CD4-positive, alpha-beta T cell treated with Interleukin-21 for 1 hour (primary cell): ENCODE data around the gene UGT1A10.
"Not testable (repeated sequence)": the region's sequence is repeated elsewhere in the genome, so short reads cannot be mapped to it uniquely, and the experiment has no call there.

Experiments
- DNase-seq: peaks from one replicate; pipeline ENCODE4 v3.0.0-alpha.2; 2020

The UGT1A10 gene

DNA sequence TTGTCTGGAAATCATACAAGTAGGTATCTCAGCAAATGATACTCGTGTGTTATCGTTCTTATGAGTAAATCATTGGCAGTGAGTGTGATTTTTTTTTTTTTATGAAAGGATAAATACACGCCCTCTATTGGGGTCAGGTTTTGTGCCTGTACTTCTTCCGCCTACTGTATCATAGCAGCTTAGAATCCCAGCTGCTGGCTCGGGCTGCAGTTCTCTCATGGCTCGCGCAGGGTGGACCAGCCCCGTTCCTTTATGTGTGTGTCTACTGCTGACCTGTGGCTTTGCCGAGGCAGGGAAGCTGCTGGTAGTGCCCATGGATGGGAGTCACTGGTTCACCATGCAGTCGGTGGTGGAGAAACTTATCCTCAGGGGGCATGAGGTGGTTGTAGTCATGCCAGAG is at the start of gene UGT1A10:
Gene UGT1A10 (plus strand): TSS at position 143 of the 400 bp plus-strand sequence. CDS start 75 bp downstream, at position 218.
- DNase-seq = not testable (repeated sequence)

DNA sequence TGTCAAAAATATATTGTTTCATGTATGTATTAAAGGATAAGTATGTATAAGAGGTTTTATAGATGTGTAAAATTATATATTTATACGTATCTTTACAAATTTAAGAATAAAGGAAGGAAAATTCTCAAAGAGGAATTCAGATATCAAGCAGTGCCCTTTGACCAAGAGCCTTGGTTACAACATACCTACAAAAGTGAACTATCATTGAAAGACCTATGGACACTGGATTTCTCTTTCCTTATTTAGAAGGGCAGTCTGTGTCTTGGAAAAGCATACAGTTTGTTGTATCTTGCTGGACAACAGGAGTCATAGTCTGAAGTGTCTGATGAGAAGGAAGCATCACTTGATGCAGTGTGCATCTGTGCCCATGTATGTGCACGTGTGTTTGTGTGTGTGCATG is 47.8 kb upstream of the UGT1A10 start:
- no peak for DNase-seq

DNA sequence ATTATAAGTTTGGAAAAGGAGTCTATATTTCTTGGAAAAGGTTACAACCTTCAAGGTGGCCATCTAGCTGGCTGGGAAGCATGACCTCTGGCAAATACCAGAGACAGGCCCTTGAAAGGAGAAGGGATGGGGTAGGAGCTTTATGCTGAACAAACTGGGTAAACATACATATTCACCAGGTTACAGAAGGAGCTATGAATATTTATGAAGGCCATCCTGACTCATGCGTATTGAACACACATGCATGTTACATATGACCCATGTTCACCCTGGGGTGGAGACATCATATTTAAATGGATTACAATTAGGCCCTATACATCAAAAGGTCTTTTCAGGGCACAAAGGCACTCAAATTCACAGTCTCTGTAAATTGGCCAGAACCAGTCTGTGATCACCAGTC is 43.5 kb upstream of the UGT1A10 start:
- DNase-seq = not testable (repeated sequence)

DNA sequence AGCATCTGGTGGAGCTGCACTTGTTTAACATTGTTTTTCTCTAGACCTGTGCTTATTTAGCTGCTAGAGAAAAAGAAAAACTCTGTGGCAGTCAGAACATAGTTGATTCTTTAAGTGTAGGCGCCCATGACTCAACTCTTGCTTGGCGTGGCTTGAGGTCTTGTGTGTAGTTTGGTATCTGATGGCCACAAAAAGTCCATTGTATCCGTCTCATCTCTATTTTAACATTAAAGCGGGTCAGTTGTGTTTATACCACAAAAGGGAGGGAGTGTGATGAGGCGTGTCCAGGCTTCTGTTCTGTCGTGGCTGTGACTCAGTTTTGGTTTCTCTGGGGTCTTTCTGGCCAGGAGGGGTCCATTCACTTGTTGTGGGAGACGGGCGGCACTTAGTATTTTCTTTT is 43.0 kb upstream of the UGT1A10 start:
- DNase-seq = no peak

DNA sequence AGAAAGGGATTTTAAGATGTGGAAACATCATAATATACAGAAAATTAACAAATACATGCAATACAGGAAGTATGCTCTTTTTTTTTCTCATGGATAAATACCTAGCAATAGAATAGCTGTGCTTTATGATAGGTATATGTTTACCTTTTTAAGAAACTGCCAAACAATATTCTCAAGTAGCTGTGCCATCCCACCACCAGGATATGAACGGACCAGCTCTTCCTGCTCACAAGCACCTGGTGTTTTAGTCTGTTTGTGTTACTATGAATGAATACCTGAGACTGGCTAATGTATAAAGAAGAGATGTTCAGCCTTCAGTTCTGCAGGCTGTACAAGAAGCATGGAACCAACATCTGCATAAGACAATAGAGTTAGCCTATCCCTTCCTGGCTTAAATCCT is 38.7 kb upstream of the UGT1A10 start:
- no peak for DNase-seq

DNA sequence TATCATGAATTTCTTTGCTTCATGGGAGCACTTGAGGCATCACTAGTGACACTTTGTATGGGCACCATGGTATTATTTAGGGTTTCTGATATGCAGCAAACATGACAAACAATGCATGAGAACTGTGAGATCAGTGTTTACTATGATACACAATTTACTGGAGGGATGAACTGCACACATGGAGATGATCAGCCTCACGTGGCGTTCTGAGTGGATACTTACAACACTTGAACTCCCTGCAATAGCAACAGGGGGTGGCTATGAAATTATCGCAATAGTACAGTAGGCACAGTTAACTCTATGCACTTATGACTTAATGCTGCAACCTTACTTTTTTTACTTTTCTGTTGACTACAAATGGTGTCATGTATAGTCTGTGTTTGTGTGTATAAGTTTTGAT is 37.3 kb upstream of the UGT1A10 start:
- DNase-seq = no peak

DNA sequence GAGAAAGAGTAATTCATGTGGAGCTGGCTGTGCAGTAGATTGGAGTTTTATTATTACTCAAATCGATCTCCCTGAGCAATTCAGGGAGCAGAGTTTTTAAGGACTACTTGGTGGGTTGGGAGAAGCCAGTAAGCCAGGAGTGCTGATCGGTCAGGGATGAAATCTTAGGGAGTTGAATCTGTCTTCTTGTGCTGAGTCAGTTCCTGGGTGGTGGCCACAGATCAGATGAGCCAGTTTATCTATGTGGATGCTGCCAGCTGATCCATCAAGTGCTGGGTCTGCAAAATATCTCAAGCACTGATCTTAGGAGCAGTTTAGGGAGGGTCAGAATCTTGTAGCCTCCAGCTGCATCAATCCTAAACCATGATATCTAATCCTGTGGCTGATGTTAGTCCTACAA is 35.9 kb upstream of the UGT1A10 start:
- no peak for DNase-seq

DNA sequence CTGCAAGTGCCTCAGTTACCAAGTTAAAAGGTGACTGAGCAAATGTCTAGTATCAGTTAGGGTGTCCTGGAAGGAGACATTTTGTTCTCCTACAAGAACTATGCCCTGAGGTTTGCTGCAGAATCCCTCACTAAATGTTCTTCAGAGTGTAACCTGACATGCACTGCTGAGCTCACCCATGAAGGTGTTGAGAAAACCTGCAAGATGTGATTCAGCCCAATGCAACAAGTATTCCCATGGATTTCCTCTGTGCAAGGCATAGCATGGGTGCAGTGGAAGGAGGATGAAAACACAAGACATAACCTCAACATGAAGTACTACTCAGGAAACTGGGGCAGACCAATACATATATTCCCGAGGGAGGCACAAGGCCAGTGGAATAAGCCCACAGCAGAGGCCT is 34.2 kb upstream of the UGT1A10 start:
- no peak for DNase-seq

DNA sequence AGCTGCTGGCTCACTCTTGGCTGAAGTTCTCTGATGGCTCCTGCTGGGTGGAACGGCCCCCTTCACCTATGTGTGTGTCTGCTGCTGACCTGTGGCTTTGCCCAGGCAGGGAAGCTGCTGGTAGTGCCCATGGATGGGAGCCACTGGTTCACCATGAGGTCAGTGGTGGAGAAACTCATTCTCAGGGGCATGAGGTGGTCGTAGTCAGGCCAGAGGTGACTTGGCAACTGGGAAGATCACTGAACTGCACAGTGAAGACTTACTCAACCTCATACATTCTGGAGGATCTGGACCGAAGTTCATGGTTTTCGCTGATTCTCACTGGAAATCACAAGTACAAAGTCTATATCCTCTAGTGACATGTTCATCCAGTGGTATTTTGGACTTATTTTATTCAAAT is 32.7 kb upstream of the UGT1A10 start:
- DNase-seq = no peak

DNA sequence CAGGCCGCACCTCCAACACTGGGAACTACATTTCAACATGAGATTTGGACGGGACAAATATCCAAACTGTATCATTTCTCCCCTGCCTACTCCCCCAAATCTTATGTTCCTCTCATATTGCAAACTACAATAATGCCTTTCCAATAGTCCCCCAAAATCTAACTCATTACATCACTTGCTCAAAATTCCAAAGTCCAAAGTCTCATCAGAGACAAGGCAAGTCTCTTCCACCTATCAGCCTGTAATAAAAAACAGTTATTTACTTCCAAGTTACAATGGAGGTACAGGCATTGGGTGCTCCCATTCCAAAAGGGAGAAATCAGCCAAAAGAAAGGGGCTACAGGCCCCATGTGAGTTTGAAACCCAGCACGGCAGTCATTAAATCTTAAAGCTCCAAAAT is 31.4 kb upstream of the UGT1A10 start:
- no peak for DNase-seq

DNA sequence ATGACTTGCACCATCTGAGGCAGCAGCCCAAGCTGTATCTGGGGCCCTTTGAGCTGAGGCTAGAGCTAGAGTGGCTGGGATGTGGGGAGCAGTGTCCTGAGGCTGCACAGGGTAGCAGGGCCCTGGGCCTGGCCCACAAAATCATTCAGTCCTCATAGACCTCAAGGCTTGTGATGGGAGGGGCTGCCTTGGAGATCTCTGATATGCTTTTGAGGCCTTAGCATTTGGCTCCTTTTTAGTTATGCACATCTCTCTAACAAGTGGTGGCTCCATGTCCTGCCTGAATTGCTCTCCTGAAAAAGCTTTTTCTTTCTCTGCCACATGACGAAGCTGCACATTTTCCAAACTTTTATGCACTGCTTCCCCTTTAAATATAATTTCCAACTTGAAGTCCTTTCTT is 30.6 kb upstream of the UGT1A10 start:
- no peak for DNase-seq

DNA sequence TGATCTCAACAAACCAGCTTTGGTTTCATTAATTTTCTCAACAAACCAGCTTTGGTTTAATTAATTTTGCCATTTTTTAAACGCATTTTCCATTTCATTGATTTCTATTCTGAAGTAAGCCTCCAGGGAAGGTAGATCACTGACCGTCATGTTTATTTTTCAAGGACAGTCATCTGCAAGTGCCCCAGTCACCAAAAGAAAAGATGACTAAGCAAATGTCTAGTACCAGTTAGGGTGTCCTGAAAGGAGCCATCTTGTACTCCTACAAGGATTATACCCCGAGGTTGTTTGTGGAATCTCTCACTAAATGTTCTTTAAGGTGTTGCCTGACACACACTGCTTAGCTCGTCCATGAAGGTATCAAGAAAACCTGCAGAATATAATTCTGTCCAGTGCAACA is 25.0 kb upstream of the UGT1A10 start:
- DNase-seq = no peak

DNA sequence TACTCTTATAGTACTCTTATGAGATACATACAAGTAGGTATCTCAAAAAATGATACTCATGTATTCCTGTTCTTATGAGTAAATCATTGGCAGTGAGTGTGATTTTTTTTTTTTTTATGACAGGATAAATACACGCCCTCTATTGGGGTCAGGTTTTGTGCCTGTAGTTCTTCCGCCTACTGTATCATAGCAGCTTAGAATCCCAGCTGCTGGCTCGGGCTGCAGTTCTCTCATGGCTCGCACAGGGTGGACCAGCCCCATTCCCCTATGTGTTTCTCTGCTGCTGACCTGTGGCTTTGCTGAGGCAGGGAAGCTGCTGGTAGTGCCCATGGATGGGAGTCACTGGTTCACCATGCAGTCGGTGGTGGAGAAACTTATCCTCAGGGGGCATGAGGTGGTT is 18.8 kb upstream of the UGT1A10 start, which contains the start of gene UGT1A8:
Gene UGT1A8 (plus strand): TSS at position 158 of the 400 bp plus-strand sequence. CDS start 75 bp downstream, at position 233.
- DNase-seq = not testable (repeated sequence)

DNA sequence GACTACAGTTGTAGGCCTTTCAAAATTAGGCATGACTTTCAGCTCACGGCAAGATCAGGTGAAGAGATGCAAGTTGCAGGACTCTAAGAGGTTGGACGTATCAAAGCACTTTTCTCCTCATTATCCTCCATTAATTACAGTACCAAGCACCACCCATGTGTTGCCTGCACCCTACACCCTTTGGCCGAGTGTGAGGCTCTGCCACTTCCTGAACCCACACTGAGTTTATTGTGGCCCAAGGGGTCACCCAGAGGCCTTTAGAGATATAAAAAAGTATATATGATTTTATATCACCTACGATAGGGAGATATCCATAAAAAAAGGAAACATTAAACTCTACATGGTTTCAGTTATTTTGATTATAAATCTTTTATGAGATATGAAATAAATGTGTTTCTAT is 16.0 kb upstream of the UGT1A10 start:
- no peak for DNase-seq

DNA sequence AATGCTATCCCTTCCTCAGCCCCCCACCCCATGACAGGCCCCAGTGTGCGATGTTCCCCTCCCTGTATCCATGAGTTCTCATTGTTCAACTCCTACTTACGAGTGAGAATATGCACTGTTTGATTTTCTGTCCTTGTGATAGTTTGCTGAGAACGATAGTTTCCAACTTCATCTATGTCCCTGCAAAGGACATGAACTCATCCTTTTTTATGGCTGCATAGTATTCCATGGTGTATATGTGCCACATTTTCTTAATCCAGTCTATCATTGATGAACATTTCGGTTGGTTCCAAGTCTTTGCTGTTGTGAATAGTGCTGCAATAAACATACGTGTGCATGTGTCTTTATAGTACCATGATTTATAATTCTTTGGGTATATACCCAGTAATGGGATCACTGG is 14.4 kb upstream of the UGT1A10 start:
- DNase-seq = not testable (repeated sequence)

DNA sequence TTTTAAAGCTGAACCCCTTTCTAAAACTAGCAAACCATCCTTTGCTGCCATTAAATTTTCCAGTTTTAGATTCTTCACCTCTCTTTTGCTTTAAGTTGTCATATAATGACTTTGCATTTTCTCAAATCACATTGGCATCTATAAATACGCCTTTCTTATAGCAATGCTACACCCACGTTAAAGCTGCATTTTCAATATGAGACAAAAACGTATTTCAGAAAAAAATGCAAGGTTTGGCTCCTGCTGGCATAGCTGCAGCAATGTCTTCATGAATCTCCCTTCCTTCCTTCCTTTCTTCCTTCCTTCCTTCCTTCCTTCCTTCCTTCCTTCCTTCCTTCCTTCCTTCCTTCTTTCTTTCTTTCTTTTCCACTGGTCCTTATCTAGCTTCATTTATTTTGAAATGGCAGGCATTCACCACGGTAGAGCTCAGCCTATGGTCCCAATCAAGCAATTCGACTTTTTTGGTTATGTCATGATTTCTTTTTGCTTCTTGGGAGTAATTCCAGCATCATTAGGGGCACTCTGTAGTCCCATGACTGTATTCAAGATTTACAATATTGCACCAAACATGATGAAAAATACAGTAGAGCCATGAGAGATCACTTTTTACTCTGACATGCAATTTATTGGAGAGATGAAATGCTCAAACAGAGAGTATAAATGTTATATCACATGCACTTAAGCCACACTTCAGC is 8.8 kb upstream of the UGT1A10 start:
- DNase-seq = no peak

DNA sequence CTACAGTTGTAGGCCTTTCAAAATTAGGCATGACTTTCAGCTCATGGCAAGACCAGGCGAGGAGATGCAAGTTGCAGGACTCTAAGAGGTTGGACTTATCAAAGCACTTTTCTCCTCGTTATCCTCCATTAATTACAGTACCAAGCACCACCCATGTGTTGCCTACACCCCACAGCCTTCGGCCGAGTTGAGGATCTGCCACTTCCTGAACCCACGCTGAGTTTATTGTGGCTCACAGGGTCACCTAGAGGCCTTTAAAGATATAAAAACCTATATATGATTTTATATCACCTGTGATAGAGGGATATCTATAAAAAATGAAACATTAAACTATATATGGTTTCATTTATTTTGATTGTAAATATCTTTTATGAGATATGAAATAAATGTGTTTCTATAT is 2.6 kb downstream of the UGT1A10 start:
- no peak for DNase-seq

DNA sequence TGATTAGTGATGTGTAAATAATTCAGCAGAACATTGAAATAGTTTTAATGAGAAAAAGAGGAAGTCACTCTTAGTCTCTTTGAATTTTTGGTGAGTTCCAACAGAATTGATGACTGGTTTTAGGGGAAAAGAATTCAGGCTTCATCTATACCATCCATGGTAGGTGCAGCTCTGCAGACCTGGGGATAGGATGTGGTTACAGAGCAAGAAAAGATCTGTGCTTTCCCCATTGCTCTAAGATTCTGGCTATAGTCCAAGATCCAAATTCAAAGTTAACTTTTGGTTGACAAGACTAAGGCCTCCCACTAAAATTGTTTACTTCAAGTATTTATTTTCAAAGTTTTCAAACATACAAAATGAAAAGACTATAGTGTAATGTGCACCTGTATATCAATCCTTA is 3.6 kb downstream of the UGT1A10 start:
- peak; percentile 5 for DNase-seq

DNA sequence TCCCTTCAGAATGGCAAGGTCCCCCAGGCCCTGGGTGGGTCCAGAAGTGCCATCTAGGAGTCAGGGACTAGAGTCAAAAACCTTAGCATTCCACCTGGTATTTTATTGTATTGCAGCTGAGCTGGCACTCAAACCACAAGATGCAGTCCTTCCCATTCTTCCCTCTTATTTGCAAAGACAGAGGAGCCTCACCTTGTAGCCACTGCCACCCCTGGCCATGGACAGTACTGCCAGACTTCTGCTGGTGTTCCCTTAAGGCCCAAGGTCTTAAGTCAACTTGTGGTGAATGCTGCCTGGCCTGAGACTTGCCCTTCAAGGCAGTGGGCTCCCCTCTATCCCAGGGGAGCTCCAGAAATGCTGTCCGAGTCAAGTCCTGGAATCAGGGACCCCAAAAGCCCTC is 6.9 kb downstream of the UGT1A10 start:
- no peak for DNase-seq

DNA sequence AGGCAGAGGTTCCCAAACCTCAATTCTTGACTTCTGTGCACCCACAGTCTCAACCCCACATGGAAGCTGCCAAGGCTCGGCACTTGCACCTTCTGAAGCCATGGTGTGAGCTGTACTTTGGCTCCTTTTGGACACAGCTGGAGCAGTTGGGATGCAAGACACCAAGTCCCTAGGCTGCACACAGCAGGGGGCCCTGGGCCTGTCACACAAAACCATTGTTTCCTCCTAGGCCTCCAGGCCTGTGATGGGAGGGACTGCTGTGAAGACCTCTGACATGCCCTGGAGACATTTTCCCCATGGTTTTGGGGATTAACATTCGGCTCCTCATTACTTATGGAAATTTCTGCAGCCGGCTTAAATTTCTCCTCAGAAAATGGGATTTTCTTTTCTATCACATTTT is 9.8 kb downstream of the UGT1A10 start:
- not testable (repeated sequence) for DNase-seq

DNA sequence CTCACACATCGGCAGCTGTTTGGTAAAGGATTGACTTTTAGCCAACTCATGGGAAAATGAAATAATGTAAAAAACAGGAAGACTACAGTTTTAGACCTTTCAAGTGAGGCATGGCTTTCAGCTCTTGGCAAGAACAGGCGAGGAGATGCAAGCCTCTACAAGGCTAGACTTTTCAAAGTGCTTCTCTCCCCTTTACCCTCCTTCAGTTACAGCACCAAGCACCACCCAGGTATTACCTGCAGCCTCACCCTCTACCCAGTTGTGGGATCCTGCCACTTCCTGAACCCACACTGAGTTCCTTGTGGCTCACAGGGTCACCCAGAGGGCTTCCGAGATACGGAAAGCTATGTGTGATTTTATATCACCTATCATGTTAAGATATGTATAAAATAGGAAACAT is 14.7 kb downstream of the UGT1A10 start:
- no peak for DNase-seq

DNA sequence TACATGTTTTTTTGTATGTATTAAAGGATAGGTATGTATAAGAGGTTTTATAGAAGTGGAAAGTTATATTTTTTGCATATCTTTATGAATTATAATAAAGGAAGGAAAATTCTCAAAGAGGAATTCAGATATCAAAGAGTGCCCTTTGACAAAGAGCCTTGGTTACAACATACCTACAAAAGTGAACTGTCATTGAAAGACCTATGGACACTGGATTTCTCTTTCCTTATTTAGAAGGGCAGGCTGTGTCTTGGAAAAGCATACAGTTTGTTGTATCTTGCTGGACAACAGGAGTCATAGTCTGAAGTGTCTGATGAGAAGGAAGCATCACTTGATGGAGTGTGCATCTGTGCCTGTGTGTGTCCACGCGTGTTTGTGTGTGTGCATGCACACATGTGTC is 15.2 kb downstream of the UGT1A10 start:
- DNase-seq = no peak

DNA sequence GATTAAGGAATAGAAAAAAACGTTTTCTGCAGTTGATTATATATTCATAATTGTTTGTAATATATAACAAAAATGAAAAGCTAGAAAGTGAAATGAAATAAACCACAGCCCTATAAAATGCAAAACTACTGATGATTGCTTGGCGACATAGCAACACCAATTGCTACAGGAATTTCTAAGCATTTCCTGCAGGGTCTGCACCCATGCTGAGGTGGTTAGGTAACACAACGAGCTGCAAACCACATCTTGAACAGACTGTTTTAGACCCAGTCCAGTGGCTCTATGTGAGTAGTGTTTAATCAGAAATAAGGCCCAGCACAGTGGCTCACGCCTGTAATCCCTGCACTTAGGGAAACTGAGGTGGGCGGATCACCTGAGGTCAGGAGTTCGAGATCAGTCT is 18.3 kb downstream of the UGT1A10 start:
- no peak for DNase-seq

DNA sequence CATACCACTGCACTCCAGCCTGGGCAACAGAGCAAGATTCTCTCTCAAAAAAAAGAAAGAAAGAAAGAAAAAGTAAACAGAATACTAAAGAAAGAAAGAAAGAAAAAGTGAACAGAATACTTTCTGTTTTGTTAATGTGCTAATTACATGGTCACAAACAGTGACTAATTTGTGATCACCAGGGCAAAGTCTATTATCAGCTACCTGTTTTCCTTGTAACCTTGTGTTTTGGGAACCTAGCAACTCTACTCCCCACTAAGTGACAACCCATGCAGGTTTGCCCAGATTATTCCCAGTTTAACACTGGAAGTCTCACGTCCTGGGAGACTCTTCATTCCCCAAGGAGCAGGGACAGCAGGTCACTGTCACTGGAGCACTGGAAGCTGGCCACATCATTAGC is 18.8 kb downstream of the UGT1A10 start:
- DNase-seq = no peak

DNA sequence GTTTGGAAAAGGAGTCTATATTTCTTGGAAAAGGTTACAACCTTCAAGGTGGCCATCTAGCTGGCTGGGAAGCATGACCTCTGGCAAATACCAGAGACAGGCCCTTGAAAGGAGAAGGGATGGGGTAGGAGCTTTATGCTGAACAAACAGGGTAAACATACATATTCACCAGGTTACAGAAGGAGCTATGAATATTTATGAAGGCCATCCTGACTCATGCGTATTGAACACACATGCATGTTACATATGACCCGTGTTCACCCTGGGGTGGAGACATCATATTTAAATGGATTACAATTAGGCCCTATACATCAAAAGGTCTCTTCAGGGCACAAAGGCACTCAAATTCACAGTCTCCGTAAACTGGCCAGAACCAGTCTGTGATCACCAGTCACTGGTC is 19.7 kb downstream of the UGT1A10 start:
- DNase-seq = not testable (repeated sequence)
